ENCODE measurements around the gene HIVEP2. TPM values are rescaled to one million over a fixed set of nuclear protein-coding genes. Genes with fewer than 3 reads are reported as not detected.

Gene HIVEP2
- polyA plus RNA-seq, 2 of the 4 experiments (the other 2 are of a cell fraction): 2.2 to 2.6 TPM

DNA sequence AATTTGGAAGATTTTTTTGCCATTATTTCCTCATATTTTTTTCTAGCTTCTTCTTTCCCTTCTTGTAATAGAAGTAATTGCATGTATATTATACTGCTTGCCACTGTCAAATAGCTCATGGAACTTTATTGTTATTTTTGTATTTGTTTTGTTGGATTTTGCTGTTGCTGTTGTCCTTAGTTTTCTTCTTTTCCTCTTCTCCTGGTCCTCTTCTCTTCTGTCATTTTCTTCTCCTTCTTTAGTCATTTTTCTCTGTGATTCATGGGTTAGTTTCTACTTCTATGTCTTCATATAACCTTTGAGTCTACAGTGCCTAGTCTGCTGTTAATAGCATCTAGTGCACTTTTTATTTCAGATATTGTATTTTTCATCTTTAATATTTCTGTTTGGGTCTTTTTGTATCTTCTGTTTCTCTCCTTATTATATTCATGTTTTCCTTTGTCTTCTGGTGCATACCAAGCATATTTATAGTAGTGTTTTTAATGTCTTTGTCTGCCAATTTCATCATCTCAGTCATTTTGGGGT is 226.2 kb downstream of the HIVEP2 start:
- no peak for FAIRE-seq
- ChIA-PET POLR2A (no interaction called here), CTCF (interaction anchor here (0.6 to 1.2 kb wide), 2 partner anchors 17 to 26 kb away, joined by 3 read pairs; no protein-coding TSS in a partner anchor)
- no peak for ATAC-seq
- no peak overlapping the region for H3K27ac ChIP-seq
- TF ChIP-seq, protein P1, sequence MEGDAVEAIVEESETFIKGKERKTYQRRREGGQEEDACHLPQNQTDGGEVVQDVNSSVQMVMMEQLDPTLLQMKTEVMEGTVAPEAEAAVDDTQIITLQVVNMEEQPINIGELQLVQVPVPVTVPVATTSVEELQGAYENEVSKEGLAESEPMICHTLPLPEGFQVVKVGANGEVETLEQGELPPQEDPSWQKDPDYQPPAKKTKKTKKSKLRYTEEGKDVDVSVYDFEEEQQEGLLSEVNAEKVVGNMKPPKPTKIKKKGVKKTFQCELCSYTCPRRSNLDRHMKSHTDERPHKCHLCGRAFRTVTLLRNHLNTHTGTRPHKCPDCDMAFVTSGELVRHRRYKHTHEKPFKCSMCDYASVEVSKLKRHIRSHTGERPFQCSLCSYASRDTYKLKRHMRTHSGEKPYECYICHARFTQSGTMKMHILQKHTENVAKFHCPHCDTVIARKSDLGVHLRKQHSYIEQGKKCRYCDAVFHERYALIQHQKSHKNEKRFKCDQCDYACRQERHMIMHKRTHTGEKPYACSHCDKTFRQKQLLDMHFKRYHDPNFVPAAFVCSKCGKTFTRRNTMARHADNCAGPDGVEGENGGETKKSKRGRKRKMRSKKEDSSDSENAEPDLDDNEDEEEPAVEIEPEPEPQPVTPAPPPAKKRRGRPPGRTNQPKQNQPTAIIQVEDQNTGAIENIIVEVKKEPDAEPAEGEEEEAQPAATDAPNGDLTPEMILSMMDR (IDR thresholded peaks at IDR 0.05): no peak
- TF ChIP-seq EHF (CRISPR knock-in tag; IDR thresholded peaks at IDR 0.05) (no peak), NFE2L2 (conservative IDR thresholded peaks at IDR 0.05; ENCODE audit: low read length) (no peak), EP300 (IDR thresholded peaks at IDR 0.05) (no peak), HDAC2 (IDR thresholded peaks at IDR 0.05) (no peak), EHMT2 (IDR thresholded peaks at IDR 0.05; ENCODE audit: low read depth) (no peak), CHD4 (IDR thresholded peaks at IDR 0.05; ENCODE audit: borderline replicate concordance) (no peak), POLR2A (IDR thresholded peaks at IDR 0.05; ENCODE audit: low read length) (no peak), SMC3 (IDR thresholded peaks at IDR 0.05) (no peak), MAZ (IDR thresholded peaks at IDR 0.05; ENCODE audit: borderline replicate concordance, low read depth, low read length) (no peak), RAD21 (conservative IDR thresholded peaks at IDR 0.05 in 1 of 2, IDR thresholded peaks at IDR 0.05 in 1 of 2) (no peak), PHF8 (IDR thresholded peaks at IDR 0.05; ENCODE audit: borderline replicate concordance, low read depth) (no peak), ZNF302 (CRISPR knock-in tag; IDR thresholded peaks at IDR 0.05) (no peak), CBX8 (IDR thresholded peaks at IDR 0.05) (no peak), KDM1A (IDR thresholded peaks at IDR 0.05; ENCODE audit: low read depth) (no peak)
- TF ChIP-seq, protein P2, sequence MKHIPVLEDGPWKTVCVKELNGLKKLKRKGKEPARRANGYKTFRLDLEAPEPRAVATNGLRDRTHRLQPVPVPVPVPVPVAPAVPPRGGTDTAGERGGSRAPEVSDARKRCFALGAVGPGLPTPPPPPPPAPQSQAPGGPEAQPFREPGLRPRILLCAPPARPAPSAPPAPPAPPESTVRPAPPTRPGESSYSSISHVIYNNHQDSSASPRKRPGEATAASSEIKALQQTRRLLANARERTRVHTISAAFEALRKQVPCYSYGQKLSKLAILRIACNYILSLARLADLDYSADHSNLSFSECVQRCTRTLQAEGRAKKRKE (CRISPR knock-in tag; IDR thresholded peaks at IDR 0.05; ENCODE audit: low read depth): no peak
- TF ChIP-seq, protein P3, sequence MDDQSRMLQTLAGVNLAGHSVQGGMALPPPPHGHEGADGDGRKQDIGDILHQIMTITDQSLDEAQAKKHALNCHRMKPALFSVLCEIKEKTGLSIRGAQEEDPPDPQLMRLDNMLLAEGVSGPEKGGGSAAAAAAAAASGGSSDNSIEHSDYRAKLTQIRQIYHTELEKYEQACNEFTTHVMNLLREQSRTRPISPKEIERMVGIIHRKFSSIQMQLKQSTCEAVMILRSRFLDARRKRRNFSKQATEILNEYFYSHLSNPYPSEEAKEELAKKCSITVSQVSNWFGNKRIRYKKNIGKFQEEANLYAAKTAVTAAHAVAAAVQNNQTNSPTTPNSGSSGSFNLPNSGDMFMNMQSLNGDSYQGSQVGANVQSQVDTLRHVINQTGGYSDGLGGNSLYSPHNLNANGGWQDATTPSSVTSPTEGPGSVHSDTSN (IDR thresholded peaks at IDR 0.05): no peak
- TF ChIP-seq, protein P4, sequence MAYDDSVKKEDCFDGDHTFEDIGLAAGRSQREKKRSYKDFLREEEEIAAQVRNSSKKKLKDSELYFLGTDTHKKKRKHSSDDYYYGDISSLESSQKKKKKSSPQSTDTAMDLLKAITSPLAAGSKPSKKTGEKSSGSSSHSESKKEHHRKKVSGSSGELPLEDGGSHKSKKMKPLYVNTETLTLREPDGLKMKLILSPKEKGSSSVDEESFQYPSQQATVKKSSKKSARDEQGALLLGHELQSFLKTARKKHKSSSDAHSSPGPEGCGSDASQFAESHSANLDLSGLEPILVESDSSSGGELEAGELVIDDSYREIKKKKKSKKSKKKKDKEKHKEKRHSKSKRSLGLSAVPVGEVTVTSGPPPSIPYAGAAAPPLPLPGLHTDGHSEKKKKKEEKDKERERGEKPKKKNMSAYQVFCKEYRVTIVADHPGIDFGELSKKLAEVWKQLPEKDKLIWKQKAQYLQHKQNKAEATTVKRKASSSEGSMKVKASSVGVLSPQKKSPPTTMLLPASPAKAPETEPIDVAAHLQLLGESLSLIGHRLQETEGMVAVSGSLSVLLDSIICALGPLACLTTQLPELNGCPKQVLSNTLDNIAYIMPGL (CRISPR knock-in tag; IDR thresholded peaks at IDR 0.05; ENCODE audit: borderline replicate concordance): no peak
- TF ChIP-seq, protein P5, sequence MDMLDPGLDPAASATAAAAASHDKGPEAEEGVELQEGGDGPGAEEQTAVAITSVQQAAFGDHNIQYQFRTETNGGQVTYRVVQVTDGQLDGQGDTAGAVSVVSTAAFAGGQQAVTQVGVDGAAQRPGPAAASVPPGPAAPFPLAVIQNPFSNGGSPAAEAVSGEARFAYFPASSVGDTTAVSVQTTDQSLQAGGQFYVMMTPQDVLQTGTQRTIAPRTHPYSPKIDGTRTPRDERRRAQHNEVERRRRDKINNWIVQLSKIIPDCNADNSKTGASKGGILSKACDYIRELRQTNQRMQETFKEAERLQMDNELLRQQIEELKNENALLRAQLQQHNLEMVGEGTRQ (IDR thresholded peaks at IDR 0.05): no peak
- TF ChIP-seq, protein P6, sequence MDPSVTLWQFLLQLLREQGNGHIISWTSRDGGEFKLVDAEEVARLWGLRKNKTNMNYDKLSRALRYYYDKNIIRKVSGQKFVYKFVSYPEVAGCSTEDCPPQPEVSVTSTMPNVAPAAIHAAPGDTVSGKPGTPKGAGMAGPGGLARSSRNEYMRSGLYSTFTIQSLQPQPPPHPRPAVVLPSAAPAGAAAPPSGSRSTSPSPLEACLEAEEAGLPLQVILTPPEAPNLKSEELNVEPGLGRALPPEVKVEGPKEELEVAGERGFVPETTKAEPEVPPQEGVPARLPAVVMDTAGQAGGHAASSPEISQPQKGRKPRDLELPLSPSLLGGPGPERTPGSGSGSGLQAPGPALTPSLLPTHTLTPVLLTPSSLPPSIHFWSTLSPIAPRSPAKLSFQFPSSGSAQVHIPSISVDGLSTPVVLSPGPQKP (IDR thresholded peaks at IDR 0.05; ENCODE audit: low read depth, low read length): no peak
- no peak overlapping the region for H3K4me3 ChIP-seq
- H3K4me1 ChIP-seq: no peaks in the 10 kb centered on the region
- peaks cover 2% of the 10 kb centered on the region; the same call in 1 of the 3 replicates for H3K9me3 ChIP-seq
- H3K4me2 ChIP-seq: no peak overlapping the region
- DNase-seq (ENCODE audit: low read depth in 1 of 2, low spot score in 1 of 2): no peak
